Thyroid gland (tissue), 4 donors: Measurements from ENCODE around the gene MCOLN3. TPM values are rescaled to one million over a fixed set of nuclear protein-coding genes. Genes with fewer than 3 reads are reported as not detected.

Source experiments
- DNase-seq, 2 donors: peaks; one replicate each; pipeline ENCODE4 v3.0.0-alpha.2; 2019
- H3K27ac ChIP-seq, 3 donors: fragments of 200-600 bp; sonication (generic); 1 replicate in 2 of 3; 2 replicates in 1 of 3; pipeline ENCODE4 v1.5.1; 2016 to 2019; ENCODE audit warnings: mild to moderate bottlenecking in 1 of 3, moderate library complexity in 1 of 3
- H3K27me3 ChIP-seq: fragments of 200-600 bp; sonication (generic); one replicate; pipeline ENCODE4 v1.5.1; 2019
- H3K36me3 ChIP-seq, 2 donors: fragments of 200-600 bp; sonication (generic); one replicate each; pipeline ENCODE4 v1.5.1; 2016 to 2019
- H3K4me1 ChIP-seq, 2 donors: fragments of 200-600 bp; sonication (generic); one replicate each; pipeline ENCODE4 v1.5.1; 2017 to 2019
- H3K4me3 ChIP-seq, 3 donors: fragments of 200-600 bp; sonication (generic); replicated peaks in 1 of 3; 1 replicate in 2 of 3; 2 replicates in 1 of 3; pipeline ENCODE4 v1.5.1; 2016; ENCODE audit warnings: mild to moderate bottlenecking in 1 of 3
- H3K9me3 ChIP-seq: fragments of 200-600 bp; sonication (generic); one replicate; pipeline ENCODE4 v1.5.1; 2017
- CTCF ChIP-seq, 6 experiments: fragments of 200-600 bp in 3 of 6; fragments of 450-650 bp in 3 of 6; sonication (generic) in 3 of 6; IDR thresholded peaks; one replicate each; pipeline ENCODE4 v1.5.1; 2016 to 2019; ENCODE audit warnings: antibody characterized with exemption in 6 of 6, mild to moderate bottlenecking in 2 of 6, inconsistent platforms in 1 of 6, moderate library complexity in 1 of 6
- POLR2A ChIP-seq, 2 donors: fragments of 450-650 bp; IDR thresholded peaks; one replicate each; pipeline ENCODE4 v1.6.1; 2017; ENCODE audit warnings: antibody characterized with exemption in 2 of 2, mild to moderate bottlenecking in 2 of 2, moderate library complexity in 1 of 2
- WGBS, 2 donors: methylation state at CpG; one replicate each; pipeline ENCODE4 v1.1.5; 2017; 5-methylcytosine and 5-hydroxymethylcytosine counted together
- intact Hi-C: fragments of 100-400 bp; cut with DNase I; formaldehyde crosslinking; loops from one replicate; pipeline ENCODE4 v1.15.1; 2023
- total RNA-seq, 4 donors: library from RNA; depleted of rRNA; stranded (reverse); fragments of >200 nt; gene quantifications; one replicate each; pipeline ENCODE4 v1.2.3, GENCODE V29; 2016

MCOLN3 gene
- total RNA-seq, 4 donors from 2014 or later = 1.8 to 8.3 (median 3.4) TPM

- intact Hi-C loops = no loop called here
- no peaks in the 10 kb centered on the region for H3K36me3 ChIP-seq
- H3K4me3 ChIP-seq = no peak overlapping the region
- TF ChIP-seq CTCF (IDR thresholded peaks at IDR 0.05) (no peak), POLR2A (IDR thresholded peaks at IDR 0.05) (no peak)
- peaks cover 7 to 19% of the 10 kb centered on the region in 2 donors for H3K4me1 ChIP-seq
- no peak for DNase-seq
- 53% methylated on average over 12 to 14 of the region's 14 CpGs for WGBS, 2 donors
- H3K27ac ChIP-seq = no peak overlapping the region
- no peaks in the 10 kb centered on the region for H3K27me3 ChIP-seq
- no peaks in the 10 kb centered on the region for H3K9me3 ChIP-seq
Measured at GRCh38 chr1:84998642-84999280, 49.5 kb downstream of the MCOLN3 start.

GRCh38 chr1:84997667-84998600 lies 50.4 kb downstream of the MCOLN3 start:
- Histone ChIP-seq H3K9me3 (no peaks in the 10 kb centered on the region), H3K4me1 (peaks cover 7 to 19% of the 10 kb centered on the region in 2 donors), H3K27ac (no peak overlapping the region), H3K27me3 (no peaks in the 10 kb centered on the region), H3K4me3 (peak overlapping the region; percentile 18 to 58 (median 40)), H3K36me3 (no peaks in the 10 kb centered on the region)
- TF ChIP-seq CTCF (IDR thresholded peaks at IDR 0.05) (no peak), POLR2A (IDR thresholded peaks at IDR 0.05) (no peak)
- DNase-seq = peak; percentile 5 to 9
- 2 to 3% methylated on average over 47 to 55 of the region's 58 CpGs for WGBS, 2 donors
- intact Hi-C loops = no loop called here

- Histone ChIP-seq H3K36me3 (no peaks in the 10 kb centered on the region), H3K27me3 (no peaks in the 10 kb centered on the region), H3K27ac (no peak within 1 kb of the TSS), H3K4me3 (peak within 1 kb of the TSS; percentile 18 to 58 (median 40)), H3K9me3 (no peaks in the 10 kb centered on the region), H3K4me1 (peaks cover 7 to 19% of the 10 kb centered on the region in 2 donors)
- TF ChIP-seq CTCF (IDR thresholded peaks at IDR 0.05) = no peak
- TF ChIP-seq POLR2A (IDR thresholded peaks at IDR 0.05) = no peak
- peak; percentile 32 to 33 for DNase-seq
- WGBS, 2 donors = 0 to 2% methylated on average over 13 to 45 of the region's 87 CpGs
- intact Hi-C loops = no loop called here
Measured at GRCh38 chr1:84996846-84997666, 51.2 kb downstream of the MCOLN3 start, which contains the start of gene MCOLN2. Gene MCOLN2 (minus strand): TSS chr1:84997113. CDS start chr1:84996872, 241 bp downstream.

DNA sequence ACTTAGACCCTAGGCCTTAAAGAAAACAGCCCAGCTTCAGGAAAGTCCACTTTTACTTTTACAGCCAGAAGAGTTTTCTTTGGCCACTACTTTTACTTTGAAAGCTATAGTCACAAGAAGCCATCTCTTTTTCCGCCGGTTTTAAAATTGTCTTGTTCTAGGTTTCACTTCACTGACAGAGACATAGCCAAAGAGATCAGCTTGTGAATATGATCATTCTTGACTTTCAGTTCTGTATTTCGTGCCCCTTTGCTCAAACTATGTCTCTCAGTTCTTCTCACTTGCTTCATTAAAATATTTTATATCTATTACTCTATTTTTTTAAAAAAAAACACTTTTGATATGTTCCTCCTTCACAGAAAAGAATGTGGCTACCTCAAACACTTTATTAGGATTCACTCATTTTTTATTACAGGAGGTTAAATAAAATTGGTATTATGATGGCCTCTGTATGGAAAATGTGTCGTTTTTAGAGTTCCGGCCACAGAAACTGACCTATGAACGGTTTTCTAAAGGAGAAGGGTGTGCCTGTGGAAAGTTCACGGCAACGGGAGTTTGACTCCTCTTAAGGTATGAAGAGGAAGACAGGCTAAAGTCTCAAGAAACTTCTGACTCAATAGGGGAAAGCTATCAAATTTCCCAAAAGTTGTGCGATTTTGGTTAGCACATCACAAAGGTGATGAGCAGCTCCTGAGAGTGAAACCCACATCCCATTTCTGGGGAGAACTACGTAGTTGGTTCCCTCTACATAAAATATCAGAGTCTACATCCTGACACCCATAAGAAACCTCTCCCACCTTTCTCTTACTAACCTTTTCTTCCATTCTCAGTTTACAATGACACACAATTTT lies 52.6 kb downstream of the MCOLN3 start:
- Histone ChIP-seq H3K27me3 (no peaks in the 10 kb centered on the region), H3K27ac (no peak overlapping the region), H3K4me1 (peaks cover 7 to 19% of the 10 kb centered on the region in 2 donors), H3K4me3 (no peak overlapping the region), H3K9me3 (no peaks in the 10 kb centered on the region), H3K36me3 (no peaks in the 10 kb centered on the region)
- WGBS, 2 donors = 79 to 86% methylated on average over 10 of the region's 10 CpGs
- TF ChIP-seq POLR2A (IDR thresholded peaks at IDR 0.05) (no peak), CTCF (IDR thresholded peaks at IDR 0.05) (no peak)
- intact Hi-C loops = no loop called here
- DNase-seq = no peak
